GM21619 (cell line): ENCODE data around the gene SNED1.
"Not testable (repeated sequence)": the region's sequence is repeated elsewhere in the genome, so short reads cannot be mapped to it uniquely, and the experiment has no call there.

Experiments
- ATAC-seq: cut with Tn5 transposase; IDR thresholded peaks from one replicate; pipeline ENCODE4 v1.9.1; 2021; ENCODE audit not compliant: unreplicated experiment

The SNED1 gene

DNA sequence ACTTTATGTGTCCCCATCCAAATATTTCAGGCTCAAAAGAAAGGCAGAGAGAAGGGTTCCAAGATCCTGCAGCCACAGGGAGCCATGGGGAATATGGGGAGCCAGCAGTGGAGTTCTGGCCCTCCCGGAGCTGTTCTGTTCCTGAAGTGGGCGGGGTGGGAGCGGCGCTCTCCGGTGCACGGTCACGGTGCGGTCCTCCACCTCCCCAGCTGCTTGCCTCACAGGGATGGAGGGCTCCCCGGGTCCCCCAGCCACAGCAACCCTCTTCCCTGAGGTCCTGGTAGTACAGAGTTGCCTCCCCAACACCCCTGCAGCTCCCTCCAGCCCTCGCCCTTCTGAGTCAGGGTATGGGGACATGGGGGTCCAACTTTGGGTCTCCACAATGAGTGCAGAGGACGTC, 26.2 kb upstream of the SNED1 start:
- ATAC-seq = no peak

DNA sequence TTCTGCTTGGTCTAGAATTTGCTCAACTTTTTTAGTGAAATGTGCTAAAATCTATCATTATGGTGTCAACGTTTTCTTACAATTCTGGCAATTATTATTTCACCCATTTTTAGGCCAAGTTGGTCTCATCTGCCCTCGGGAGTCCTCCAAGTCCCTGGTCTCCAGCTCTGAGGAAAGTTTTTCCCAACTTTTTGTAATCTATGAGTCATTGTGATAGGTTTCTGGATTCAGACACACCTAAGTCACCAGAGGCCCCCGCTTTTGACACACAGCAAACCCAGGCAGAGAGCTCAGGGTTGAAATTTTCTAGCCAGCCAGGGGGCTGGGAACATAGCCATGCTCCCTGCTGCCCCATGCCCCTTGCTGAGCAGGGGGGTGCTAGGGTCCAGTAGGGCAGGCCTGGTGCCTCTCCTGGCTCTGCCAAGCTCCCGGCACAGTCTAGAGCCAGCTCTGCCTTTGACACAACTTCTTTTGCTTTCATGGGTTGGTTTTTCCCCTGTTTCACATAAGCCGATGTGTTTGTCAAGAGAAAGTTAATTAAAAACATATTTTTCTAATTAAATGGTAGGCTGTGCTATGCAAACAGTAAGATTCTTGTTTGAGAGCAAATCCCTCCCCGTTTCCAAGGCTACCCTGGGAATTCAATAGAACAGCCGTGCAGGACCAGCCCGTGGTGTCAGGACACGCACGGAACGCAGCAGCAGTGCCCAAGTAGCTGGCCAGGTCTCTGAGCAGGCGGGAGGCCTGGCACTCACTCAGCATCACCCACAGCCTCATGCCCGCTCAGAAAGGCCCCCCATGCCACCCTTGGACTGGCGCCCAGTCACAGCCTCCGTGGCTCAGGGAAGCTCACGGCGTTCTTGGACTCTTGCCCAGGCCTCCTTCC, 25.5 kb upstream of the SNED1 start:
- no peak for ATAC-seq

DNA sequence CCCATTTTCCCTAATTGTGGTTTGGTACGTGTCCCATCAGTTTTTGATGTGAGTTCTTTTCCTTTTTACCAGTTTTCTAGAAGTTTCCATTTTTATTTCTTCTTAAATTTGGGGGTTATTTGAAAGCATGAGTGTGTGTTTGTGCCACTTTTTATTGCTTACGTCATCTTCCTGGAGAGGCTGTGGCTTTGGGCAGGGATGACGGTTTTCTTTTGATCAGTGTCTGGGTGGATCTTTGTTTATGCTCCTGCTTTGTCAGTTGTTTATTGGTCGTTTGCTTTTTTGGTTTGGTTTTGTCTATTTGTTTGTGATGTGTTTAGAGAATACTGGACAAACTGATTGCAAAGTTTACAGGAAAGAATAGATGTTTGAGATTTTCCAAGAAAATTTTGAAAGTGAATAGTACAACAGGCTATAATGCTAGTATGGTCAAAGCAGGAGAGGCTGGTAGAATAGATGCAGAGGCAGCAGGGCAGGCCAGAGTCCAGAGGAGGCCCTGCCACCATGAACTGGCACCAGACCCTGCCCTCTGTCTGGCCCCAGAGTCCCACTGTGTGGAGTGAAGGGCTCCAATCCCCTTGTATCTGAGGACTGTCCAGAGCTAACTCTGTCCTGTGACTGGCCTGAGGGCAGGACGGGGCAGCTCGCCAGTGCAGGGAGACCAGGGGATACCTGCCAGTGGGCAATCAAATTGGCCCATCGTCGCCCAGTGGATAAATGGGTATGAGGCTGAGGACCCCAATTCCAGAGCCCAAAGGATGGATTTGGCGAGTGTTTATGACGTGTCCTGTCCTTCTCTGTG, 23.4 kb upstream of the SNED1 start:
- ATAC-seq = no peak

DNA sequence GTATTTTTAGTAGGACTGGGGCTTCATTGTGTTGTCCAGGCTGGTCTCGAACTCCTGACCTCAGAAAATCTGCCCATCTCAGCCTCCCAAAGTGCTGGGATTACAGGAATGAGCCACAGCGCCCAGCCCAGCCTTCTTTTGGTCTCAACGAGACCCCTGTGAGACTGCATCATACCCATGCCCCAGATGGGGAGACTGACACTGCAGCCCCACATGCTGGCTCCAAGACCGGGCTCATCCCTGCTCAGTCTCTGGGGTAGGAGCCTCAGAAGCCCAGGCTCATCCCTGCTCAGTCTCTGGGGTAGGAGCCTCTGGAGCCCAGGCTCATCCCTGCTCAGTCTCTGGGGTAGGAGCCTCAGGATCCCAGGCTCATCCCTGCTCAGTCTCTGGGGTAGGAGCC, 22.5 kb upstream of the SNED1 start:
- not testable (repeated sequence) for ATAC-seq

DNA sequence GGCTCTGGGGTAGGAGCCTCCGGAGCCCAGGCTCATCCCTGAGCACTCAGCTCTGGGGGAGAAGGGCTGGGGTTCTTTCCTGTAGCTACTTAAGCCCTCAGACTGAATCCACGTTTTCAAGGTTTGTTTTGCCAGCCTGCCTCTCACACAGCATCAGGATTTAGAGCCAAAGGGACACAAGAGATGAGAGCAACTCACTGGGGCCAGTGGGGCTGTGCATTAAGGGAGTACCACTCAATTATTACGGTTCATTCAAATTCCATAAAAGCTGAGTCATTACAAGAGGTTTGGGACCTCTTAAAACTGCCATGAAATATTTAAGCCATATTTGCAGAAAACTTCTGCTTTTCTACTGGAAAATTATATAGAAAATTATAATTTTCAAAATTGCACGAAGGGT, 17.1 kb upstream of the SNED1 start:
- no peak for ATAC-seq

DNA sequence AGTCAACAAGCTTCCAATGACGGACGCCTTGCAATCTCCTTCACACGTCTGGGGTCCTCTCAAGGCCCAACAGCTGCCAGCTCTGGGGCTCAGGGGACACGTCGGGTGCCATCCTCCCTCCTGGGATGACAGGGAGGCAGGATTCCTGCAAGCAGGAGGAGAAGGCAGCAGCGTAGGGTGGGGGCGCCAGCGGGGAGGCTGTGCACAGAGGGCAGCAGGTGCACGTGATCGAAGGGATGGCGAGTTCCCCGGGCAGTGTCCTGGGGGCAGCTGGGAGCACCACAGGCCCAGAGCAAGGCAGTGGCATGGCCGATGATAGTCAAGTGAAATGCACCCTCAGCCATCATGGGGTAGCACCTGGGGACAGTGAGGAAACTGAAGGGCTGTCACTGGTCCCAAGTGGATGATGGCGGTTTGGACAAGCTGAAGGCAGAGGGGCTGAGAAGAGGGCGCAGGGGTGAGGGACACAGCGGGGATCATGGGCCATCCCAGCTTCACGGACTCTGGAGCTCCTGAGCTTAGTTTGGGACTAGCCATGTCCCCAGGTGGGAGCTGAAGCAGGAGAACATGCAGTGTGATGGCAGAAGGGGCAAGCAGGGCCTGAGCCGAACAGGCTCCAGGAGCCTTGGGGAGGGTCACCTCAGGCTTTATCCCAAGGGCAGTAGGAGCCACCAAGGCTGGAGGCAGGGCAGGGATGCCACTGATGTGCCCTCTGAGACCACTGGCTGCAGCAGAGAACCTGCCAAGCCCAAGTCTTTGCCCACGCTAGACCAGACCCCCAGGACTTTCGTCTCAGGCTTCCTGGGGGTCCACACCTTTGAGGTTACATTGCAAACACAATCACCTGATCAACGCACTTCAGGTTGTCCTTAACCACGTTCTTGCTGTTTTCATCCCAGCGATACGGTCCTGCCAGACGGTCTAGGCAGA, 16.3 kb upstream of the SNED1 start:
- no peak for ATAC-seq

DNA sequence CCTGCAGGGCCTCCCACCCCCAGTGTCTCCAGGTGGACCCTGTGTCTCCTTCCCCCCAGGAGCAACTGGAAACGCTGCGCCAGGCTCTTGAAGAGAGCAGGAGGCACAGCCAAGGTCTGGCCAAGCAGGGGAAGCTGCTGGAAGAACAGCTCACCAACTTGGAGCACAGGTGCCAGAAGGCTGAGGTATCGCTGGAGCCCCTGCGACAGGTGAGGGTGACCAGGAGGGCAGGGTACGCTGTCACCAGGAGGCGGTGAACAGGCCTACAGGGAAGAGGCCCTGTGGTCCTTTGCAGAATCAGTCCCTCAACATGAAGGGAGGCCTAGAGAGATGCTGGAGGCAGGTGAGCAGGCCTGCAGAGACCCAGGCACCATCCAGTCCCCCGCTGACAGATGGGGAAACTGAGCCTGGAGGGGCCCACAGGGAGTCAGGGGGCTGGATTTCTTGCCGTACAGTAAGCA, 15.6 kb upstream of the SNED1 start:
- ATAC-seq = no peak

DNA sequence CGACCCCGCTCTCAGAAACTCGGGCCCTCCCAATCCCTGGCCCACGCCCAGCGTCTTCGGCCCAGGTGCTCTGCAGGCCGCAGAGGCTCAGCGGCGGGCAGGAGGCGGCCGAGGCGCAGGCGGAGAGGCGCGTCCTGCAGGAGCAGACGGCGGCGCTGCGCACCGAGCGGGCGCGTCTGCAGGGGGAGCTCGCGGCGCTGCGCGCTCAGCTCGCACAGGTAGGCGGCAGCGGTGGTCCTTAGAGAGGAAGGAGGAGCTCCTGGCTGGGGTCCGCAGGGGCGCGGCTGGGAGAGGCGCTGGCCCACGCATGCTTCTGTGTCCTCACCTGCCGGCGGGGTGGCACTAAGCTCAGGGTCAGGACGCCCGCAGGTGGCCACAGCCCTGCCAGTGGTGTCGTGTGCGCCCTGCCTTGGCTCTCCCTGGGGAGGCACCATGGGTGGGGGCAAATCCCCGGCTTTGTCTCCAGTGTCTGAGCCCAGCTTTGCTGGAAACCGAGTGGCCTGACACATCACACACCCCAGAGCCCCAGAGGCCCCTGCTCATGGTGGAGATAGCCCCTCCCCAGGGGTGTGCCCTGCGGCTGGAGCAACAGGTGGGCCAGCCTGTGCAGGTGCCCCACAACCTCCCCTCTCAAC, 14.9 kb upstream of the SNED1 start:
- ATAC-seq = no peak

DNA sequence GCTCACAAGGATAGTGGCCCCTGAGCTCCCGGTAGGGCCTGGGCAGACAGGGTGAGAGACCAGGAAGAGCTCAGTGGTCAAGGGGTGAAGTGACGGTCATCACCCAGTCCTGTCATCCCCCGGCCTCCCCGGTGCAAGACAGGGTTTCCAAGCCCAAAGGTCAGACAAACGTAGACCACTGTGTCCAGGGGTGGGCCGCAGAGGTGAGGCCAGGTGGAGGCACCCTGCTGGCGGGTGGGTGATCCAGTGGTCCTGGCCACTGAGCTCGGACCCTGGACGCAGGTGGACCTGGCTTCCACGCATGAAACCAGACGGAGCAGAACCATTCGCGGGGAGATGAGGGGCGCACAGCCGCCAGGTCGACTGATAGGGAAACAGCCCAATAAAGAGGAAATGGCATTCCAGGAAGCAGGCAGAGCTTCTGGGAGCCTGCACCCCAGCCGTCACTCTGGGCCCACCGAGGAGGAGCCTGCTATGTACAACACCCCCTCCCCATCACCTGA, 14.4 kb upstream of the SNED1 start:
- ATAC-seq = no peak

DNA sequence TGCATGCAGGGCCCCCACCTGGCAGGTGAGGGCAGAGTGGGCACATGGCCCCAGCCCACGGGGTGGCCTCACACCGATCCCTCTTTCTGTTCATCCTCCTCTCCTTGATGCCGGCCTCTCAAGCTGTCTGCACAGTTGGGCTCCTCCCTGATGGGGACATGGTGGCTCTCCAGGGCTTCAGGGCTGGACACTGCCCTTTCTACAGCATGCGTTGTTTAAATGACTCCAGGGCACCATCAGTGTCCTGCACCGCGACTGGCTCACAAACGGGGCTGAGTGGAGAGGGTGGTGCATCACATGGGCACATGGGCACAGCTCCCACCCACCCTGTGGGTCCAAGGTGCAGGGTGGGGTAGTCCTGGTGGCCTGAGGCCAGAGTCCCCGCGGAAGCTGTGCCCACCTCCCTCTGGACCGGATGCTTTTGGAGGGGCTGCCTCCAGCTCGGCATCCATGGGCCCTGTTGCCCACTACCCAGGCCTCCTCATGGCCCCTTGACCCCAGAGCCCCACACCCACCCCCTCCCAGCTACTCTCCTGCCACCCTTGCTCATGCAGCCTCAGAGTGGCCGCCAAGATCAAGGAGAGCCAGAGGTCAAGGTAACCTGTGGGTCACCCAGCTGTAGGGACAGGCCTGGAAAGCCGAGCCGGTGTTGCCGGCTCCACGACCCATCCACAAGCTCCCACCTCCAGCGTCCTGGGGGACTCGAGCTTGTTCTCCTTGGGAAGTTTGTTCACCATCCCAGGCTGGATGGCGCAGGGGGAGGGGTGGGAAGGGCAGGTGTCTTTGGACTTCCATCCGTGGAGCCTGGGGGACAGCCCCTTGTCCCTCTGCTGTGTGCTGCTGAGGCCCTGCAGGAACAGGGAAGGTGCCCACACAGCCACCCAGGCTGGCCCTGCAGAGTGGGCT, 12.3 kb upstream of the SNED1 start:
- ATAC-seq = no peak

DNA sequence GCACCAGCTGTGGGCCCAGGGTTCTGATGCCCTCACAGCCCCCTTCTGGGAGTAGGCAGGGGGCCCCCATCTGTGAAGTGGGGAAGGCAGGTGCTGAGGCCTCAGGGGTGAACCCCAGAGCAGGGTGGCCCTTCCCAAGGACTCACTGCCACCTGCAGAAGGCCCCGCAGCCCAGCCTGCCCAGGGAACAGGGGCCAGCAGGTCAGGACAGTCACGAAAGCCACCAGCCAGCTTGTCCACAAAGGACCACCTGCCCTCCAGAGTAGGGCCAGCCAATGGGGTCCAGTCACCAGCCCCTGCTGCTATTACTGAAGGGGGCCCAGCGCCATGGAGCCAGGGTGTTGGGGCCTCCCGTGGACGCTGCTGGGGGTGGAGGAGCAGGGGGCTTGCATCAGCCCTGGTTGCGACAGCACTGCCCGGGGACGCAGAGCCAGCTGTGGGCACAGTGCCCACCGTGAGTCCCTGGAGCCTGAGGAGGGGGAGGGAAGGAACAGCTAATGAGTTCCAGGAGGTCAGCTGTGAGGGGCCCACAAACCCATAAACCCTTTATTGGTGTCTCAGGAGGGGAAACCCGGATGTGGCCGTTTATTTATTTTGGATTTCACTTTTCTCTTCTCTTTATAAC, 11.5 kb upstream of the SNED1 start:
- no peak for ATAC-seq

DNA sequence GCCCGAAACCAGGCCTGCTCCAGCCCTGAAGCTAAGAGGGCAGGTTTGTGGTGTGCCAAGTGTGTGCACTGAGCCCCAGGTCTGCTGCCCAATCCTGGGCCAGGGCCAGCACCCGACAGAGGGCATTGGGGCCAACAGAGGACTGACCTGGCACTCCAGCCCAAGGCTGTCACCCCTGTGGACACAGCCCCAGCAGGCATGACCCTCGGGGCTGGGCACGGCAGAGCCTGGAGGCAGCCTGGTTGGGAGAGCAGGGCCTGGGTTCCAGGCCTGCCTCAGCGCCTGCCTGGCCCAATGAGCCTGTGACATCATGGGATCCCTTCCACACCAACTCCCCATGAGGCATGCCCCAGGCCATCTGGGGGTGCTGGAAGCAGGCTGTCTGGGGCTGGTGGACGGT, 10.8 kb upstream of the SNED1 start:
- ATAC-seq = no peak

DNA sequence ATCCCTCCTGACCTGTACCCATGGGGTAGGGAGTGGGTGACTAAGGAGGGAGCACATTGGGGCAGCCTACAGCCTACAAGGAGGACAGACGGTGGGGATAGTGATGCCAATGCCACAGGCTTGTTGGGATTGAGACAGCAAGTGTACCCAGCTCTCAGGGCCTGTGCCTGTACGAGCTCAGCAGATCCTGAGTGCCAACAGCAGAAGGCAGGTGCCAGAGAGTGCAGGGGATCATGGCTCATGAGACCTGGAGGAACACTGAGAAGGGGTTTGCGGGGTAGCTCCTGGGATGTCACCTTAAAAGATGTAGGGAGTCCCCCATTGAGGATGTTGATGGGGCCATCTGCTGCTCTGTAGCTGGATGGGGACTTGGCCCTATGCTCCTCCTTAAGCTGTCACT, 10.3 kb upstream of the SNED1 start:
- ATAC-seq = no peak

DNA sequence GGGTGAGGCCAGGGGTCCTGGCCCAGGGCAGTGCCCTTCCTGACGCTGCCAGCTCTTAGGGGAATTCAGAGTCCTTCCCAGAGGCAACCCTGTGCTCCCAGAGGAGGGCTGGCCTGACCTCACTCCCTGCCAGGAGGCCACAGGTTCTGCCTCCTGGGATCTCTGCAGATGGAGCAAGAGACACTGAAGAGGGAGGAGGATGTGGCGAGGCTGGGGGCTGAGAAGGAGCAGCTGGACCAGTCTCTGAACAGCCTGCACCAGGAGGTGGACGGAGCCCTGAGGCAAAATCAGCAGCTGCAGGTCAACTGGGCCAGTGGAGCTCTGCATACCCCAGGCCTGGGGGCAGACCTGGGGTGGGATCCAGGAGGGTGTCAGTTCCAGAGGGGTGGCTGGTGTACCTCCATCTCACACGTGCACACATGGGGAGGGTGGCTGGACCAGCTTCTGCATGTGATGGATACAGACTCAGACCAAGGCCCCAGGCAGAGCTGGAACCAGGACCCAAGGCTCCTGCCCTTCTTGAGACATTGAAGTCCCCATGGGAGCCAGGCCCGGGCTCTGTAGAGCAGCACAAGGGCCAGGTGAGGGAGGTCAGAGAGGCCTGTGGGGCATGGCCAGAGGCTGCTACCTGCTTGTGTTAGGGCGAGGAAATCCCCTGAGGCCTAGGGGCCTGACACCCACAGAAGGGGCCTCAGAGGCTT, 9.7 kb upstream of the SNED1 start:
- no peak for ATAC-seq

DNA sequence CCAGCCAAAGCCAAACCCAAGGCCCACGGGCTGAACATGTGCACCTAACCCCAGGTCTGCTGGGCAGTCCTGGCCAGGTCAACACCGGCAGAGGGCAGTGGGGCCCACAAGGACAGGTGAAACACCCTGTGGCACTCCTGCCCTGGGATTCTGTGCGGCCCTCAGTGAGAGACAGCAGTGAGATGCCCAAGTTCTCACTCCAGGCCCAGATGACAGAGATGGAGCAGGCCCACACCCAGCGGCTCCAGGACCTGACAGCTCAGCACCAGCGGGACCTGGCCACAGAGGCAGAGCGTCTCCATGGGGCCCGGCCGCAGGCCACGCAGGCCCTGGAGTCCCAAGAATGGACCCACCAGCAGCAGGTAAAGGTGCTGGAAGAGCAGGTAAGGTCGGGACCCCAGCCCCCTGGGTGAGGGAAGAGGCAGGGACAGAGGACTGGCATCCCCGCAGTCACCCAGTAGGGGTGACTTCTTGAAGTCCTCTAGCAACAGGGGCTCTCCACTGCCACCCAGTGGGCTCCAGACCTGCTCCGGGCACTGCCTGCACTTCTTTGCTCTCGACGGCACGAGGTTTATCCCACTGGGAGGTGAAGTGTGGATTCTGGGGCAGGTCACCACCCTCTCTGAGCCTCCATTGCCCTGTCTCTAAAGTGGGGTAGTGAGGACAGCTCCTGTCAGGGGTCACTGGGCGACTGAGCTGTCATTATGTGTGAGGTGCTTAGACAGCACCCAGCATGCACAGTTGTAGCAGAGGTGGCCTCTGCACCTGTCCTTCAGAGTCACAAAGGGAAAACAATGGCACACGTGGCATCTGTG, 8.8 kb upstream of the SNED1 start:
- ATAC-seq = no peak

DNA sequence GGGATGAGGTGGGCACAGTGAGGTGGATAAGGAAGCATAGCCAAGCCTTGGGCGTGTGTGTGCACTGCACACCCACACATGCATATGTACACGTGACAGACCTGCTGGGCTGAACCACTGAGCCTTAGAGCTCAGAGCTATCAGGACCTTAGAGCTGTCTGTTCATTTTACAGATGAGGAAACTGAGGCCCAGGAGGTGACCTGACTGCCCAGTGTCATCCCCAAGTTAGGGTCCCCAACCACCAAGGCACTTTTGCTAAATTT, 8.2 kb upstream of the SNED1 start:
- no peak for ATAC-seq

DNA sequence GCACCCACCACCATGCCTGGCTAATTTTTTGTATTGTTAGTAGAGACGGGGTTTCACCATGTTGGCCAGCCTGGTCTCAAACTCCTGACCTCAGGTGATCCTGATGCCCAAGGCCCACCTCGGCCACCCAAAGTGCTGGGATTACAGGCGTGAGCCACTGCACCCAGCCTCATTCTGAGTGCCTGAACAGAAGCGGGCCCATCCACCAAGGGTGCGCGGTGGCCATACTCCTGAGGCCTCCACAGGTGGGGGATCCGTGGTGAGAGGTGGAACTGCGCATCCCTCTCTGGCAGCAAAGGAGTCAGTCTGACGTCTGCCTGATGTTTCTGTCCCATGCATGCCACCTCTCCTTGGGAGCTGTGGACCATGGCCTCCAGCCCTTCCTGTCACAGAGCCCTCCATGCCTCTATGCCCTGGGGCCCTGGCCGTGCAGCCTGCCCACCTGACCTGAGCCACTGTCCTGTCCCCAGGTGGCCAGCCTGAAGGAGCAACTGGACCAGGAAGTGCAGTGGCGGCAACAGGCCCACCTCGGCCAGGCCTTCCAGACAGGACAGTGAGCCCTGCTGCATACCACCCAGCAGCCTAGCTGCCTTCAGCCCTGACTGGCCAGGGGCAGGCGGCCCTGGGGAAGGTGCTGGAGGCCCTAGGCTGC, 7.6 kb upstream of the SNED1 start:
- no peak for ATAC-seq
